Measurements from ENCODE around the gene RGS9BP.
A peak's percentile ranks its signal among the peaks of the same experiment; 100 is the strongest.
"Not testable (repeated sequence)": the region's sequence is repeated elsewhere in the genome, so short reads cannot be mapped to it uniquely, and the experiment has no call there.

The RGS9BP gene

DNA sequence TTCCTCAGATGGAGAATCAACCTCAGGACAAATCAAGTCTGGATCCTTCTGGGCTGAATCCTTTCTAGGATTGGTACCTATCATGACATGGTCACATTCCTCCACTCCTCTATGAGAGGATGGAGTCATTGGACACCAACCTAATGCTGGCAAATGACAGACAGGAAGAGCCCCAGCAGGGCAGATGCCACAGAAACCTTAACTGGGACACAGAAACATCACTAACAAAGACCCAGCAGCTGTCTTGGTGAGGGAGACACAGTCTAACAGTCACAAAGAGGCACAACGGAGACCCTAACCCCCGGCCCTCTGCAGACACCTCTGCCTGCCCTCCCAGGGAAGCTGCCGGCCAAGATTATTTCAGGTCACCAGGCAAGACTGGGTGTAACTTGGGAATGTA, 2.8 kb upstream of the RGS9BP start:
- no peak for DNase-seq

DNA sequence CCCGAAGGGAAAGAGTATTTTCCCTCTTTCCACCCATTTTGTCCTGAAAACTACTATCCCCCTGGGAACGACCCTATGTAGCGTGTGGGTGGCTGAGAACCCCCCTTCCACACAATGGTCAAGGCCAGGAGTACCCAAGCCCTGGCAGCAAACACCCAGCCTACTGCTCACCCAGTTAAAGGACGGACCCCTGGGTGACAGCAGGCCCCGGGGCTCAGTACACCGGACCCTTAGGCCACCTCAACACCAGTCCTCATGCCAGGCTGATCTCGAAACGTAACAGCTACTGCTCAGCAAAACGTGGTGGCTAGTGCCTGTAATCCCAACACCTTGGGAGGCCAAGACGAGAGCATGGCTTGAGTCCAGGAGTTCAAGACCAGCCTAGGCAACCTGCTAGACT, 2.1 kb upstream of the RGS9BP start:
- DNase-seq, result no peak

DNA sequence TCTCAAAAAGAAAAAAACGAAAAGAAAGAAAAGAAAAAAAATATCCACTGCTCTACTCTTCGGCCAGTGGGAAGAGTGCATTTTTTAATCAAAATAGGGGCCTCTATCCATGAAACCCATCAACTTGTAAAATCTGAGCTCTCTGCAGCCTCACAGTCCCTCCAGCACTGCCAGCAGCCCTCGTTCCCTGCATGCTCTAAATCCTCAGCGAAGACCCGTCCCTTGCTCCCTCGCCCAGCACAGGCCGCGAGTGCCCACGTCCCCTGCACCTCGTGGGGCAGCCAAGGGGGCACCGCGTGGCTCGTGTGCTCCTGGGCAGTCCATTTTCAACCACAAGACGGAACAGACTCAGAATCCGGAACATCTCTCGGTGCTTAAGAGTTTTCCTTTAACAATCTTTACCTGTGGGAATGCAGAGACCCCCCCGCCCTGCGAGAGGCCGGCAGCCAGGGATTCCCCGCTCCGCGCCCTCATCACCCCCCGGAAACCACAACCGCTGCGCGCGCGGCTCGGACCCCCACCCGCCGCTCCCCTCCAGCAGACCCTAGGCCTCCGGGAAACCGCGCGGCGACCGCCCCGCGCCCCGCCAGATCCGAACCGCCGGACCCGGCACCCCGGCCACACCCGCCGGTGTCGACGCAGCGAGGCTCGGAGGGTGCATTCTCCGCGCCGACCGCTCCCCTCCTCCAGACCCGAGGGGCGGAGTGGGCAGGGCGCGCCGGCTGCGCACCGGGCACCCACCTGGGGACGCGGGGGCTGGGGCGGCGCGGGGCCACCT, 1.3 kb upstream of the RGS9BP start:
- DNase-seq, result no peak

DNA sequence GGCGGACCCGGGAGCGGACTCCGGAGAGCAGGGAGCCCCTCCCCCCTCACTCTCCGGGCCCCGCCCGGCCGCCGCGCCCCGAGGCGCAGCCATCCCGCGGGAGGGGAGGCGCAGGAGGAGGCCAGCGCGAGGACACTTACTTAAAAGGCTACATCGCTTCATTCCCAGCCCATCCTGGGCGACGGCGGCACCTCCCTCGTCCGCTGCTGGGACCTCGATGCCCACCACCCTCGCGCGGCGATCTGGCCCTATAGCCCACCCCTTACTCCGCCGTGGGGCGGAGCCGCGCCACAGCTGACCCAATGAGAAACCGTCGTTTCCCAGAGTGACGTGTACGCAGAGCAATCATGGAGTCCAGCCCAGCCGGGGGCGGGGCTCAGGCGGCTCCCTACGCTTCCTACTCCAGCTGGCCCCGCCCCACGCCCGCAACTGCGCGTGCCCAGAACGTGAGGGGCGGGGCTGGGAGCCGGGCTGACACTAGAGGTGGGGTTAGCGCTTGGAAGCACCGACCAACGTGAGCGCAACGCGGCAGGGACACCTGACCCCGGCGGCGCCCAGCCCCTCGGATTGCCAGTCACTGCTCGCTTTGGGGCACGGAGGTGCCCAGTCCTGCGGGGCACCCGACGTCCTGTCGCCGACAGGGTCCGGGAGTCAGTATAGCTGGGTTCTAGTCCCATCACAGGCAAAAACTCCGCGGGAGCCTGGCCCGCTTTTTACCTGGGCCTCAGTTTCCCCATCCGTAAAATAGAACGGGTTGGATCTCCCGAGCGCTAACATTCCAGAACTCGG, 523 bp upstream of the RGS9BP start, which contains the start of gene ANKRD27:
TSS of gene ANKRD27 (minus strand) at position 250 of the 789 bp plus-strand sequence. CDS start 16,165 bp downstream, outside the sequence.
- peak; percentile 96 to 97 for DNase-seq

DNA sequence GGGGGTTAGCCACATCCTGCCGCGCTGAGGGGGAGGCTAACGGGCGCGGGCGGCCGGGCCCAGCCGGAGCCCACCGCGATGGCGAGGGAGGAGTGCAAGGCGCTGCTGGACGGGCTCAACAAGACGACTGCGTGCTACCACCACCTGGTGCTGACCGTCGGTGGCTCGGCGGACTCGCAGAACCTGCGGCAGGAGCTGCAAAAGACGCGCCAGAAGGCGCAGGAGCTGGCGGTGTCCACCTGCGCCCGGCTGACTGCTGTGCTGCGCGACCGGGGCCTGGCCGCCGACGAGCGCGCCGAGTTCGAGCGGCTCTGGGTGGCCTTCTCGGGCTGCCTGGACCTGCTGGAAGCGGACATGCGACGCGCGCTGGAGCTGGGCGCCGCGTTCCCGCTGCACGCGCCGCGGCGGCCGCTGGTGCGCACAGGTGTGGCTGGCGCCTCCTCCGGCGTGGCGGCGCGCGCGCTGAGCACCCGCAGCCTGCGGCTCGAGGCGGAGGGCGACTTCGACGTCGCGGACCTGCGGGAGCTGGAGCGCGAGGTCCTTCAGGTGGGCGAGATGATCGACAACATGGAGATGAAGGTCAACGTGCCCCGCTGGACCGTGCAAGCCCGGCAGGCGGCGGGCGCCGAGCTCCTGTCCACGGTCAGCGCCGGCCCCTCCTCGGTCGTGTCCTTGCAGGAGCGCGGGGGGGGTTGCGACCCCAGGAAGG, 692 bp downstream of the RGS9BP start:
- no peak for DNase-seq

DNA sequence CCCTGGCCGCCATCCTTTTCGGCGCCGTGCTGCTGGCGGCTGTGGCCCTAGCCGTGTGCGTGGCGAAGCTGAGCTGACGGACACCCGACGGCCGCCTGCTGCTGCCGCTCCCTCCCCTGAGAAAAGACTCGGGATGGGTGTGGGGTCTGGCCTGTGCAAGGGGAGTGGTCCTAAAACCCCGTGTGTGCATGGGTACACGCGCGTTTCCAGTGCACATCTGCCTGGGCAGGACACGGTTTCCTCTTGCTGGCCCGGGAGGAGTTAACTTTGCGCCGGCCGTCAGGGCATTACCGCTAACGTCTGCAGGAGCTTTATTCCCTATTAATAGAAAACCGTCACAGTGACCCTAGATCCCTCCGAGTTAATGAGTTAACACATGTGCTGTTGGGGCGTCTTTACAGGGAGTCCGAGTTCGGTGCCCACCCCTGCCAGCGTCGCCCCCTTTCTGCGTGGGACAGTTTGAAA, 1.3 kb downstream of the RGS9BP start:
- DNase-seq, result no peak

DNA sequence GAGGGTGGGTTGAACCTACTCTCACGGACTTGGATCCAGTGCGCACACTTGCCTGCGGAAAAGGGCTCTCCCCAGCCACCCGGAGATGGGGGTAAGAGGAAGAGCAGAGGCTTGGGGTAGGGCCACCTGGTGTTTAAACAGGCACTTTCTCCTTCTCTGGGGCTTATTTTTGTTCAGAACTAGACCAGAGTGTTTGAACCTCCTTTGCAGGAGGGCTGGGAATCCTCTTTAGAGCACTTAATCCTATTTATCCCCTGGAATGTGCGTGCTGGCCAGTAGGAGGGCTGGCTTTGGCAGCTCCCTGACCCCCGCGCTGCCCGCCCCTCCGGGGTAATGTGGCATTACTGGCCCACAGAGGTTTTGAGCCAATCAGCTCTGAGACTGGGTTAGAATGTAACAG, 2.0 kb downstream of the RGS9BP start:
- DNase-seq, result no peak

DNA sequence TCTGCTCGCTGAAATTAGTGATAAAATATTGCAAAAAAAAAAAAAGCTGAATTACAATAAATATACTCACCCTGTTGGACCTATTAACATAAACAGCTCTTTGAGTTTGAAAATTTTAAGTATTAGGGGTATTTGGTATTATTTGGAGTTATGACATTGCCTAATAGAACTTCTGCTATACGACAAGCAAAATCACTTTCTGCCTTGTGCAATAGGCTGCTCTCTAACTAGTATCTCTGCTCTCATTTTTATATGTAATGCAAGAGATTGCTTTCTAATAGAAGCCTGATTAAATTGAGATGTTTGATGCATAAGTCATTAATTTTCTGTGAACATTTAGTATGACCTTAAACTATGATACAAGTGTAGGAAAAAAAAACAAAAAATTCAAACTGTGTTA, 5.3 kb downstream of the RGS9BP start:
- no peak for DNase-seq

DNA sequence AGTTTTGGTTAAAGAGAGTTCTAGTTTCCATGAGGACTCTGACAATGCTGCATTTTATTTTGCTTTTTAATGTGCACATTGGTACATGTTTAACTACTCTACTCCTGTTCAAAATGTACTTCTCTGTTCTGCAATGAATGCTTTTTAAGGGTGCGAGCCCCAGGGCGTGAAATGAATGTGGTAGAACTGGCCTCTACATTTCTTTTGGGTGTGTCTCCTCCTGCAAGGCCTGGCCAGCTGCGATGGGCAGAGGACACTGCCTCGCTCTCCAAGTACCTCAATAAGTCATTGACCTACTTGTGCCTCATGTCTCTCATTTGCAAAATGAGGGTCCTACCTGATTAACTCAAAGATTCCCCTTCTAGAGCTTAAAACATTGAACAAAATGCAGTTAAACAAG, 6.7 kb downstream of the RGS9BP start:
- no peak for DNase-seq

DNA sequence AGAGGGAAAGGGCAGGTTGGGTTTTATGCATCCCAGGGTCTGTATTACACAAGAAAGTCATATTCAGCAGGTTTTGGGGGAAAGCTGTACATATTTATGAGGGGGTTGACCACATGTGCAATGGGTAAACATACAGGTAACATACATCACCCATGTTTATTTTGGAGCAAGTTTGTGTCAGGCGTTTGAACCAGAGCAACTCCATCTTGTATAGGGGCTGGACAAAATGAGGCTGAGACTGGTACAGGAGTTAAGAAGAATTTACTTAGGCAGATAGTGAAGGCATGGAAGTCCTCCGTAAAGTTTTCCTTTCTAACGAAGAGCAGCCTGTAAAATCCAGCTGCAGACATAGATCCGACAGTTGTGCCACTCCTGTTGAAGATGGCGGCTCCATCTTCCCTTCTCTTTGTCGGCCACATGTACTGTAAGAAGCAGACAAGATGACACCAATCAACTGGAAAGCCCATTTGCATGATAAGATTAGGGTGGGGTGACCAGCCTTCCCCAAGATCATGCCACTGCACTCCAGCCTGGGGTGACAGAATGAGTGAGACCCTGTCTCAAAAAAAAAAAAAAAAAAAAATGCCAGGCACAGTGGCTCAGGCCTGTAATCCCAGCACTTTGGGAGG, 11.3 kb downstream of the RGS9BP start:
- DNase-seq, result no peak

DNA sequence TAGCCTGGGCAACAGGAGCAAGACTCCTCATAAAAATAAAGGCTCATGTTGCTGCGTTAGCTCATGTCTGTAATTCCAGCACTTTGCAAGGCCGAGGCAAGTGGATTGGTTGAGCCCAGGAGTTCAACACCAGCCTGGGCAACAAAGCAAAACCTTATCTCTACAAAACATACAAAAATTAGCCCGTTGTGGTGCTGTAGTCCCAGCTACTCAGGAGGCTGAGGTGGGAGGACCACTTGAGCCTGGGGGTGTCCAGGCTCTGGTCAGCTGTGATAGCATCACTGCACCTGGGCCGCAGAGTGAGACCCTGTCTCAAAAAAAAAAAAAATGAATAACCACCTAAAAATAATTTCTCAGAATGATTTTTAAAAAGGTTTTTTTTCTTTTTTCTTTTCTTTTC, 12.0 kb downstream of the RGS9BP start:
- no peak for DNase-seq

DNA sequence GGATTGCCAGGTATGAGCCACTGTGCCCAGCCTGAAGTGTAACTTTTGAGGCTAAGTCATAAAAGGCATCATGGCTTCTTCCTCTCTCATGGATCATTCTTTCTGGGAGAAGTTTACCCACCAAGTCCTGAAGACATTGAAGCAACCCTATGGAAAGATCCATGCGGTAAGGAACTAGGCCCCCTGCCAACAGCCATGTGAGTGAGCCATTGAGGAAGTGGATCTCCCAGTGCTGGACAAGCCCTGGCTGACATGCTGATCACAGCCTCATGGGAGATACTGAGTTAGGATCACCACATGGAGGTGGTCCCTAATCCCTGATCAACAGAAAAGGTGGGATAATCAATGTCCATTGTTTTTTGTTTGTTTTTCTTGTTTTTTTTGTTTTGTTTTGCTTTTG, 12.7 kb downstream of the RGS9BP start:
- DNase-seq, result no peak

DNA sequence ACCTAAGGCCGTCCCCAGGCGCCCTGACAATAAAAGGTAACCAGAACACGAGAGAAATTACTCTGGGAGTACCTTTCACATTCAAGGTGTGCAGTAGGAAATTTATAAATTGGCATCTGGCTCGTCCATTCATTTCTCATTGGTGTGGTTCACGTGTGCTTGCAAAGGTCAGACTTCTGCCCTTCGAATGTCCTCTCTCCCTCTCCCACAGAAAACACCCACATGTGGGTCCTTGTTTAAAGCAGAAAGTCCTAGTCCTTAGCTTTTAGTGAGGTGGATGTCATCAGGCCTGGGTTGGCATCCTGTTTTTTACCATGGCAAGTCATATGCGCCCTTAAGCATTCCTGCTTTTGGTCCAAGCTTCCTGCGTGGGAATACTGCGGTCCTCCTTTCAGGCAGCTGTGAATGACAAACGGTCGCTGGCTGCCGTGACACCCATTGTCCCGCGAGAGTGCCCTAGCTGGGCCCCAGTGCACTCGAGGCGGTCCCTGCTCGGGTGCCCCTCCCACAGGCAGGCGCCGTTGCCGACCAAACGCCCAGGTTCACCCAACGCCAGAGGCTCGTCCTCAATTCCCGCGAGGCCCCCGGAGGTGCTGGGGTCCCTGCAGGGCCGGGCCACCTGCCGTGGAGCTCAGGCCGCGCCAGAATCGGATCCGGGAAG, 15.8 kb downstream of the RGS9BP start, which contains the start of gene NUDT19:
TSS of gene NUDT19 (plus strand) at position 531 of the 661 bp plus-strand sequence. CDS start 140 bp downstream, outside the sequence.
- DNase-seq, result peak; percentile 72 to 75

DNA sequence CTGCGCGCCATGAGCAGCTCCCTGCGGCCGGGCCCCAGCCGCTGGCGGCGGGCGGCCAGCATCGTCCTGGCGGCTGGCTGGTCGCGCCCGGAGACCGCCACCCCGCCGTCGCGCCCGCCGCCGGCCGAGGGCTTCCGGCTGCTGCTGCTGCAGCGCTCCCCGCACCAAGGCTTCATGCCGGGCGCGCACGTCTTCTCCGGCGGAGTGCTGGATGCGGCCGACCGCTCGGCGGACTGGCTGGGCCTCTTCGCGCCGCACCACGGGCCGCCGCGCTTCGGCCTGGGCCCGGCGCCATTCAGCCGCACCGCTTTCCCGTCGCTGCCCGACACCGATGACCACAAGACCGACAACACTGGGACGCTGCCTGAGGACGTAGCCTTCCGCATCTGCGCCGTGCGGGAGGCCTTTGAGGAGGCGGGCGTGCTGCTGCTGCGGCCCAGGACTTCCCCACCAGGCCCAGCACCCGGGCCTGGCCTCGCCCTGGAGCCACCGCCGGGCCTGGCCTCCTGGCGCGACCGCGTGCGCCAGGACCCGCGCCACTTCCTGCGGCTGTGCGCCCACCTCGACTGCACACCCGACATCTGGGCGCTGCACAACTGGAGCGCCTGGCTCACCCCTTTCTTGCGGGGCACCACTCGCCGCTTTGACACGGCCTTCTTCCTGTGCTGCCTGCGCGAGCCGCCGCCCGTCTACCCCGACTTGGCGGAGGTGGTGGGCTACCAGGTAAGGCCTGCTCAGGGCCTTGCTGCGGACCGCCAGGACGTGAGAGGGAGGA, 16.5 kb downstream of the RGS9BP start:
- peak in 1 of 2 experiments; percentile 27 for DNase-seq

DNA sequence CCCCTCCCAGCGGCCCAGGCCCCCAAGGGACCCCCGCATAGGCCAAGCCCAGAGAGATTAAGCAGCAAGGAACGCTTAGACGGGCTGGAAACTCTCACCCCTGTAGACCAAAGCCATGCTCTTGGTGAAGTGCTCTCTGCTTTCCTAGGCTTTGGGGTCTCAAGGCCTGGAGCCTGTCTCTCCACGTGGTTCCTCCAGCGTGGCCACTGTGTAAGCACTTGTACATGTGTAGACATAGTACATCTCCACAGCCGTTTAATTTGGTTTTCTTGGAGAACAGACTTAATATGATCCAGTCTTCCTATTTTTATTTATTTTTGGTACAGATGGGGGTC, 17.0 kb downstream of the RGS9BP start:
- no peak for DNase-seq

DNA sequence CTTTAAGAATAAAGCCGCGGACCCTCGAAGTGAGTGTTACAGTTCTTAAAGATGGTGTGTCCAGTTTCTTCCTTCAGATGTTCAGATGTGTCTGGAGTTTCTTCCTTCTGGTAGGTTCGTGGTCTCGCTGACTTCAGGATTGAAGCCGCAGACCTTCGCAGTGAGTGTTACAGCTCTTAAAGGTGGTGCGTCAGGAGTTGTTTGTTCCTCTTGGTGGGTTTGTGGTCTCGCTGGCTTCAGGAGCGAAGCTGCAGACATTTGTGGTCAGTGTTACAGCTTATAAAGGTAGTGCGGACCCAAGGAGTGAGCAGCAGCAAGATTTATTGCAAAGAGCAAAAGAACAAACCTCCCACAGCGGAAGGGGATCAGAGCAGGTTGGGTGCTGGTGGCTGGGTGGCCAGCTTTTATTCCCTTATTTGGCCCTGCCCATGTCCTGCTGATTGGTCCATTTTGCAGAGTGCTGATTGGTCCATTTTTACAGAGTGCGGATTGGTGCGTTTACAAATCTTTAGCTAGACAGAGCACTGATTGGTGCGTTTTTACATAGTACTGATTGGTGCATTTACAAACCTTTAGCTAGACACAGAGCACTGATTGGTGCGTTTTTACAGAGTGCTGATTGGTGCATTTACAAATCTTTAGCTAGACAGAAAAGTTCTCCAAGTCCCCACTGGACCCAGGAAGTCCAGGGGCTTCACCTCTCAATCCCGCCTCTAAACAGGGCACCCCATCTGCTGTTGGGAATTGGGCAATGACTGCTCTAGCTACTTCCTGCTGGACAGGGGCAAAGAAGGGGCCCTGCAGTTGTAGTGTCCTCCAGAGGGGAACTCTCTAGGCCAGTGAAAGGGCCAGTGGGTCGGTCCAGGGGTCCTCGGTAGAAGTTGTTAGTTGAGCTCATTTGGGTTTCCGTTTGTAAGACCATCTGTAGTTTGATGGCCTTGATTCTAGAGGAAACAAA, 17.8 kb downstream of the RGS9BP start:
- peak in 1 of 2 experiments; percentile 30 for DNase-seq

DNA sequence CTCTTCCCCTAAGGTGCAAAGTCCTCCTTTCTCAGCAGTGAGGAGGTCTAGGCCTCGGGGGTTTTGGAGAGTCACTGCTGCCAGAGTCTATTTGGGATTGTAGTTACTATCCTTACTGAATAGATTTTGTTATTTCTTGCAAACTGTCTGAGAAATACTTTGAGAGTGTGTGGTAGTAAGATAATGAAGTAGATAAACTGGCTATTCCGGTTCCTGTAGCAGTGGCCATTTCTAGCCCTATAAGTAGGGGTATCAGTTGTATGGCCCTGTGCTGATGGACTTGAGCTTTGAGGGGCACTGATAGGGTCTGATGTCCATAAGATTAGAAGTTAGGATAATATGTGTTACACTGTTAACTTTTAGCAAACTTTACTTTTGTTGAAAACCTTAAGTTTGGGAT, 18.7 kb downstream of the RGS9BP start:
- DNase-seq, result not testable (repeated sequence)

DNA sequence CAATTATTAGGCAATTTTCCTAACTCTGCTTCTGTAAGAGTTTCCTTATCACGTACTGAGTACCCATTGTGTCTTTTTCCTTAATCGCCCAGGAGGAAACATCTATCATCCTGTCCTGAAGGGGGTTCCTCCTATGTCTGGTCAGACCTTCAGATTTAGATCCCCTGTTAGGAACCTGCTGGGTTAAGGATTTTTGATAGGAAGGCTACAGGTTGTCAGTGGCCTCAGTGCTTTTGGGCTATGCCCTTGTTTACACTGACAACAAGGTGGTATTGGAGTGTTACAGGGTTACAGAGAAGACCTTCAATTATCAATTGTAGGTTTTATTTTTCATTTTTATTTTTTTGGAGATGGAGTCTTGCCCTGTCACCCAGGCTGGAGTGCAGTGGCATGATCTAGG, 19.2 kb downstream of the RGS9BP start:
- not testable (repeated sequence) for DNase-seq

DNA sequence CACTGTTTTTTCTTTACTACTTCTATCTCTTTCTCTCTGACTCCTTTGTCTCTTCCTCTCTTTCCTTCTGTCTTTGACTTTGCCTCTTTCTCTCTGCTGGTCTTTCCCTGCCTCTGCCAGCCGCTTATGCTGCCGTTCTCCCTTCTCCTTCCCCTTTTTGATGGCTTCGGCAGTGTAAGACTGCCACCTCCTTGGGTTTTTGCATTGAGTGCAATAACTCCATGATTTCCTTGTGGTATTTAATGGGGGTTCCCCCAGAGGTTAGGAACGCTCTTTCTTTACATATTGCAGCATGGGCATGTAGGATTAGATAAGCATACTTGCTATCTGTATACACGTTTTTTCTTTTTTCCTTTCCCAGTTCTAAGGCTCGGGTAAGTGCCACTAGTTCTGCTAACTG, 19.9 kb downstream of the RGS9BP start:
- not testable (repeated sequence) for DNase-seq

DNA sequence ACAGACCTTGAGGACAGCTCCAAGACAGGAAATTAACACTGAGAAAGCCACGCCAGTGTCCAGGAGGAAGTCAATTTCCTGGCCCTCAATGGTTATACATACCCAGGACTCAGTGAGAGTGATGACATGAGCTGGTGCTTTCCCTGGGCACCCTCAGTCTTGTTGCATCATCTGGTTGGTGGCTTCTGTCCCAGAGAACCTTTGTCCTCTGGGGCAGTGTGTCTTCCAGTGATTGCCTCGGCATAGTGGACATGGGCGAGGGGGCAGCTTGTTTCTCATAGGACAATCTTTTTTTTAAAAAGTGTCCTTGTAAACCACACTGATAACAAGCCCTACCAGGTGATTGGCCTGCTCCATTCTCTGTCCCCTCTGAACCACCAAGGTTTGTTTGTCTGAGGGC, 21.1 kb downstream of the RGS9BP start:
- not testable (repeated sequence) for DNase-seq
